Activated CD4-positive, alpha-beta T cell treated with anti-CD3 and anti-CD28 coated beads, Interleukin-2, amount 50 U/mL, for 4 hours (primary cell): ENCODE results near the gene SRRD.

ENCODE experiments used
- DNase-seq, 2 experiments: peaks; one replicate each; pipeline ENCODE4 v3.0.0-alpha.2; 2020

SRRD gene

GRCh38 chr22:26453812-26454500 lies 29.7 kb upstream of the SRRD start:
- no peak for DNase-seq

DNA sequence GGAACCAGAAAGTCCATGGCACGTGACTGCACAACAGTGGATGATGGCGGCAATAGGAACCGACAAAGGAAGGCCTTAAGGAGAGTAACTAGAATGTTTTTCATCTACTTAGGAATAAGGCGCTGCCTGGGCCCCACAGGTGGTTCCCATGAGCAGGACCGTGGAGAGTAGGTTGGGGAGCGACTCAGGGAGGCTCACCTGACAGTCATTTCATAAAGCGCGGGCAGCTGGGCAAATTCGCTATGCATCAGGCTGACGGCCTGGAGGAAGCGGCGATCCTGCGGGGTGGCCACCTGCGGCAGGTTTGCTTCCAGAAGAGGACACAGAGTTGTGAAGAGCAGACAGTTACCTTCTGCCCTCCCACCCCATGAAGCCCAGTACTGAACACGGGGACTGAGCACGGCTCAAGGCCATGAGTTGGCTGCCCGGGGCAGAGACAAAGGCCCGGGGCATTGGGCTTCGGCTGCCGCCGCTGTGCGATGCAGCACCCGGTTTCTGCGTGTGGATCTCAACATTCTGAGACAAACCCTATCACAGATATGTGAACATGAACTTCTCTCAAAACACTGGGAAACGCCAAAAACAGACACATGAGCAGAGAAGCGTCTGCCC lies 25.9 kb upstream of the SRRD start:
- DNase-seq: no peak

DNA sequence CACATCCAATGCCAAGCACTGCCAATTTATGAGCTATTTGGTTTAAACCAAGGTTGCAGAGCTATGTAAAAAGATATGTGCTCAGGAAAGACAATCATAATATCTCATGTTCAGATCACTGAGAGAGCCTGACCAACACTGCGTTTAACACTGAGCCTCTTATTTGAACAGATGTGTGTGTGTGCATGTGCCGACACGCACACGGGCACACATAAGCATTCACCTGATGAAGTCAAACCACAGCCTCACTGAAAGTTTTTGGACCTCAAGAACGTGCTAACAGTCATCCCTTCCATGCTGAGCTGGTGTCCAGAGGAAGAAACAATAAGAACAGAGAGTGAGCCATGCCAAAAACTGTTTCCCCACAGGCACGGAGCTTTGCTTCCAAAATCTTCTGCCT lies 23.5 kb upstream of the SRRD start:
- no peak for DNase-seq

DNA sequence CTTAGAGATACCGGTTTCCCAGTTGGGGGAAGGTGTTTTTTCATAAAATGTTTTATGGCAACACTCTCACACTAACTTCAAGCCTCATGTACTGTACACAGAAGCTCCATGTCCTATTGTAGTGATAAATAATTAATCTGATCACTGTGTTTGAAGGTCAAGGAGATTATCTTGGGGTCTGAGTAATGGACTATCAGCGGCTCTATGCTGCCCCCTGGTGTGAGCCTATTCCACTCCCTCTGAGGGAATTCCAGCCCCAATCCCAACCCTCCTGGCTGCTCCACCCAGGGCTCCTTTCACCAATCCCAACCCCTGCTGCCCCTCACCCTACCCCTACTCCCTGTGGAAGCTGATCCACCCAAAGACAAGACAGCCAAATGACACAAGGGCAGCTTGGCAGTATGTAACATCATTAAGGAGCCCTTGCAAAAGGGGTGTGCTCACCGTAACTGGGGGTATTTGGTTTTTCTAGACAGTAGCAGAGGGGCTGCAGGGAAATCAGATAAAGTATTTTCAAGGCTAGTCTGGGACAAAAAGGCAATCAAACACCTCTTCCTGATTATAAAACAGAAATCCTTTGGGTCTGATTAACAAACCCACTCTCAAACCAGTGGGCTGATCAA lies 22.4 kb upstream of the SRRD start:
- DNase-seq: peak; percentile 32 to 34

DNA sequence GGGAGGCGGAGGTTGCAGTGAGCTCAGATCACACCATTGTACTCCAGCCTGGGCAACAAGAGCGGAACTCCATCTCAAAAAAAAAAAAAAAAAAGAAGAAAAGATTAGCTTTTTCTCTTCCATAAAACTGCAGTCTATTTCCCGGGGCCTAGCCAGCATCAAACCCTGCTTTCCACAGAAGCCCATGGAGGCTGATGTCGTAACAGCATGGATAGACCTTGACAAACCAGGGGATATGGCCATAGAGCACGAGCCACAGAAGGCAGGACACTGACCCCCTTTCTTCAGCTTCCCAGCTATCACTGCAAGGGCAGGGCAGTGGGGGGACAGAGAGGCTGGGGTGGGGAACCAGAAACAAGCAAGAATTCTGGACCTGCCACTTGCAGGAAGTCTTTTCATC lies 21.6 kb upstream of the SRRD start:
- no peak for DNase-seq

GRCh38 chr22:26462641-26463040 lies 21.0 kb upstream of the SRRD start:
- DNase-seq: no peak

- DNase-seq: no peak
These were observed 20.5 kb upstream of the SRRD start for GRCh38 chr22:26463101-26463661.

DNA sequence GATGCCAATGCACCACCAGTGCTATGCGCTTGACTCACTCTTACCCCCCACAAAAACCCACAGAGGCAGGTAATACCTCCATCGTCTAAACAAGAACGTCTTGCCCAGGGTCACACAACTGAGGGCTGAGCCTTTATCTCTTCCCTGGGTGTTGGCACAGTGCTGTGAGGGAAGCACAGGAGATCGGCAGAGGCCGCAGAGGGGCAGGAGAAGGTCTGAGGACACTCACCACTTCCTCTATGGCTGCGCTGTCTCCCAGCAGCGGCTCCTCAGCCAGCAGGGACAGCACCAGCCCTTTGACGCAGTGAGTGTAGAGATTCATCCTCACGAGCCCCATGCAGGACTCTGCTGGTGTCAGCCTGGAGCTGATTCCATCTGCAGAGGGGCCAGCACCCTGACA lies 20.0 kb upstream of the SRRD start:
- DNase-seq: no peak

- no peak for DNase-seq
These were observed 19.4 kb upstream of the SRRD start for GRCh38 chr22:26464312-26464711.

DNA sequence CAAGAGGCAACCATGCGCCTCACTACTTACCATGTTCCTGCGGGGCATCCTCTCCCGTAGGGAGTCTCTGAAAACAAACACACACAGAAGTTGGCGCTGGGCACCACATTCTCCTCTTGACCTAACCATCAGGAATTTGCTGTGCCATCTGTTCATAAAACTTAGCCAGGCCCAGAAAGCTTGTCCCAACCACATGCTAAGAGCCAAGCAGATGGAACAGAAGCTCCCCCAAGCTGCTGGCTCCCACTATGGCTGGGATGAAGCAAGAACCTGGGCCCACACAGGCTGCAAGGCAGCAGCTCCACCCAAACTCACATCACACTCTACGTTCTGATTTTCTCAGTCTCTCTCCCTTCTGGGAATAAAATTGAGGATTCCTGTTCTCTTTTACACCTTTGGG lies 17.5 kb upstream of the SRRD start:
- no peak for DNase-seq

DNA sequence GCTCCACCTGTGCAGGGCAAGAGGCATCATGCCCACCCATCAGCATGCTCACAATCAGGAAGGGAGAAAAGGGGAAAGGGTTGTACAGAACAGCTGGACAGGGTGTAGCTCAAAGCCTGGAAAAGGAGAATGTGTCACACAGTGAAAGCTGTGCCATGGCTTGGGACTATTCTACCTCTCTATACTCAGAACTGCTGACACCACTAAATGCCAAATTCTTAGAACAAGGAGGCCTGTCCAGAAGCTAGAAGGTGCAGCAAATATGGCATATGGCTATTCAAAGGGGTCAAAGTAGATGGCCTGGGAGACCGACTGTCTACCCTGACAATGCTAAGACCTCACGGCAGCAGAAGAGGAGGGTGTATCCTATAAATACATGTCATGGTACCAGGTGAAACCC lies 12.9 kb upstream of the SRRD start:
- DNase-seq: no peak

DNA sequence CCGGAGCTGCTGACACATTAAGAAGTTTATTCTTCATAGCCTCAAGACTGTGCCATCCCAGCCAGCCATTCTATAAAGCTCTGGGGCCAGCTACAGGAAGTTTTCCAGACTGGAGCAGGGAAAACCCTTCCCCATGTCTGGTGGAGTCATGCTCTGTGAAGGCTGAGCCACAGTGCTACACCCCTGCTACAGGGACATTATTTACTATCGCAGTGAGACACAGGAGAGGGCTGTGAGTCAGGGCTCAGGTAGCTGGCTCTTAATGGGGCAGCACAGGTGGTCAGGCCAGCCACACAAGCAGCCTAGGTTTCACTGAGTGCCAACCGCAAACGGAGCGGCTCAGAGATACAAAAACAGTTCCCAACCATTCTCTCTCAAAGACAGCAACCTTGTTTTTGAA lies 12.2 kb upstream of the SRRD start:
- DNase-seq: no peak

GRCh38 chr22:26474682-26475081 lies 9.0 kb upstream of the SRRD start:
- DNase-seq: no peak

- no peak for DNase-seq
These were observed 6.9 kb upstream of the SRRD start for GRCh38 chr22:26476705-26477340.

DNA sequence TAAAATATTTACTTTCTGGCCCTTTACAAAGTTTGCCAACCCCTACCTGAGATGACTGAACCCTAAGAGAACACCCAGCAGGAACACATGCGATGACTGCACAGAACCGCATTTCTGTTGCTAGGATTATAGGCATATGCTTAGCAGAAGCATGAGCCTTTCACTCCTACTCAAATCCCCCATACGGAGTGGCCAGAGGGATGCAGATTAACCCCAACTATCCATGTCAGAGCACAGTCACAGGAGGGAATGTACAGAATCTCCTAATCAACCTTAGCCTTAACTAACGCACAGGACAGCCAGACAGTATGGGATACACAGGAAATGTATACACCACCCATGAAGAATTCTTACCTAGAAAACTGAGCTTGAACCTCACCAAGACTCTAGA lies 6.3 kb upstream of the SRRD start:
- DNase-seq: no peak

DNA sequence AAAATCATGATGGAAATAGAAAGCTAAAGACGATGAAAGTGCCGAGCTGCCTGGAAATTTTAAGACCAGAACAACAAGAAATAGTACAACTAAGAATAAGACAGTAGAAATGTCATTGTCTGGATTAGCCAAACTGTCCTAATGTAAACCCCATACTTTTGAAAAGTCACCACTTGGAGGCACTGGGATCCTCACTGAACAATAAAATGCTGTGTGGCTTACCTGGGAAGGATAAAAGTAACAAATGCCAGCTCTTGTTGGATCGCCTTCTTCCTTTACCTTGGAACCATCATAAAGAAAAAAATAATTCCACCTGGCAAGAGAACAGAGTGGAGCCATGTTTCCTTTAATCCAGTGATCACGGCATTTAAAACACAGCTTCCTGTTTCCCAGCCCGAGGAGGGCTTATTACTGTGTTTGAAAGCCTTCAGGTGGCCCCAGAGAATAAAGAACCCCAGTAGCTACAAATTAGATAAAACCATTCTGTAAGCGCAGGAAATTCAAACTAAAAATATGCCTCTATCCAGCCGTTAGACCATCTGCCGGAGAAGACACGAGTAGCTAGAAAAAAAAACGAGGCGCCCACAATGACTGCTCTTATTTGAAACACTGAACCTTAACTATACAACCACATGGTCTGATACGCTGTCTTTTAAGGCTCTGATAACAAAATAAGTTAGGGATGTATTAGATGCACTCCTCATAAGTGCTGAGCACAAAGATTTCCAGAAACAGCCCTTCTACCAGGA lies 4.5 kb upstream of the SRRD start:
- no peak for DNase-seq

DNA sequence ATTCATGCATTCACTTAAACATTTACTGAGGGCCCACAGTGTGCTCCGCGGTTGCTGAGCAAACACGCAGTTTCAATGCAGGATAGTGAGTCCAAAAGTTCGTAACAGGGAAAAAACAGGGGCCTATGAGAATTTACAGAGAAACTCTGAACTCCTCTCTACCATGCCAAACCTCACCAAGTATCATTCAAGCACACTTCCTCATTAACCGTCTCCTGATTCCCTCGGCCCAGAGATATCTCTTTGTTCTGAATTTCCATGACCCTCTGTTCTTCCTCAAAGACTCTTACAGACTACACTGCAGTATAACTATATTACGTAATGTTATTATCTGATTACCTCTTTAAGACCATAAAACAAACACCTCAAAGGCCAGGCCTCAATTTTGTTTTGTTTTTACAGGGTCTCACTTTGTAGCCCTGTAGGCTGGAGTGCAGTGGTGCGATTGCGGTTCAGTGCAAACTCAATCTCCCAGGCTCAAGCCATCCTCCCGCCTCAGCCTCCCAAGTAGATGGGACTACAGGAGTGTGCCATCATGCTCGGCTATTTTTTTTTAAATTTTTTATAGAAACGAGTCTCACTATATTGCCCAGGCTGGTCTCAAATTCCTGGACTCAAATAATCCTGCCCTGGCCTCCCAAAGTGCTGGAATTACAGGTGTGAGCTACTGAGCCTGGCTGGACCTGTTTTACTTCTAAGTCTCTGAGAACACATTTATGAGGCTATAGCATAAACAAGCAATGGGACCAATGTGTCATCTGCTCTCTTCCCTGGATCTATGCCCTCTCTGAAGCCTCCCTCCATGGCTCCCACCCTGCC lies 3.7 kb upstream of the SRRD start:
- no peak for DNase-seq

GRCh38 chr22:26480611-26480932 lies 3.1 kb upstream of the SRRD start:
- DNase-seq: no peak

DNA sequence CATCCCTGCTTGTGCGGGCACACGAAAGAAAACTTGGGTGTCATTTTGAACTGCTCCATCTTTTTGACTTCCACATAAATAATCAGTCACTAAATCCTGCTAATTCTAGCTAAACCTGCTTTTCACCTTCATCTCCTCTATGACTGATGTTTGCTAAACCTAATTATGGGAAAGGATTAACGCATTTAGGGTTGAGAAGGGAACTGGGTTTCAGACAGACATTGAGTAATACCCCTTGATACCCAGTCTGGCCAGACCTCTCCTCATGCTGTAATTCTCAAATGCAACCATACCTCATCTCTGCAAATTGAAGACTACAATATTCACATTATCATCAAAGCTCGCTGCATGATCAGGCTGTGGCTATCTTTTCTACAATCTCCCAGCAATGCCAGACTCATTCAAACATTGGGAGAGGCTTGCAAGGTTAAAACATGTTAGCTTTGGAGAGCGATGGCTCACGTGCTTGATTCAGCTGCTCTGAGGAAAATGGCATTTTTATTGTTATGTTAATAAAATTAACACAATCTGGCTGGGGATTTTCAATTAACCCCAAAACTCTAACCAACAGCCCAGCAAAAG lies 2.5 kb upstream of the SRRD start:
- DNase-seq: no peak

DNA sequence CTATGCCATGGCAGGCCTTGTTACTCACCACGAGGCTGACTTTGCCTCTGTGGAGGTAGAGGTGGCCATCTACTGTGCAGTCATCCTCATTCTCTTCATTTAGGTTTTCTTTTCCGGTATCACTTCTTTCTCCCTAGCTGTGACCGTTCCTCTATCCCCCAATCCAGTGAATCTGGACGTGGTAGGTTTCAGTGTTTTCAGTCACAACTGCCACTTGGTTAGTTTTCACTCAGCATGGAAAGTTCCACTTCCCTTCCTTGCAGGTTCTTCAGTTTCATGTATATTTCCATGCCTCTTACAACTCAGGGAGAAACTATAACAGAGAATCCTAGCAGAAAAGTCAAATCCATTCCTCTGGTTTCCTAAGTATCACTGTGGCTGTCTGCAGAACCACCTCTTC lies 2.0 kb upstream of the SRRD start:
- no peak for DNase-seq

- no peak for DNase-seq
These were observed 1.5 kb upstream of the SRRD start for GRCh38 chr22:26482161-26482560.

DNA sequence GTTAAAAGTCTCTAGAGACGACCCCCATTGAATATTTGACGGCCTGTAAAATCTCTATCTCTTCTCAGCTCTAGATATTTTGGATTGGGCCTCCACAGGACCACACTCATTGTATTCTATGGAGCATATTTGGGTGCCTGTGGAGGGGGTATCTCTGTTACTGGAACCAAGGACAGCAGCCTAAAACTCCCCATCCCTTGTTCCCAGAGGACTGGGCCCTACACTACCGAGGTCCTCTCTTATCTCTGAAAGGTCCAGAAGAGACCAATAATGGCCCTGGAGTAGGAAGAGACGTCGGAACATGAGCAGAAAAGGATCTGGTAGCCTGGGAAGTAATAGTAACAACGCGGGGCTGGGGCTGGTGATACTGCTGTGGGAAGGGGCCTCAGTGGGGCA lies 636 bp upstream of the SRRD start:
- DNase-seq: no peak
